AG04450 (cell line): Measurements from ENCODE around the gene CFAP300. TPM values are rescaled to one million over a fixed set of nuclear protein-coding genes. Genes with fewer than 3 reads are reported as not detected.

Experiments
- polyA plus RNA-seq: library from polyadenylated mRNA; depleted of rRNA; stranded (reverse); fragments of >200 nt; gene quantifications from 2 replicates; pipeline ENCODE4 v1.2.3, GENCODE V29; 2011; rRNA removed
- small RNA-seq: library from RNA; depleted of rRNA; stranded (forward); fragments of <200 nt; gene quantifications from one replicate; pipeline ENCODE3, GENCODE V24; 2012; ENCODE audit warnings: low read depth; ENCODE audit not compliant: insufficient read length

The CFAP300 gene
- polyA plus RNA-seq, 1 experiment, result 3.4 TPM

Small RNA genes lying within 50 kb of the gene (small RNA-seq; reads per million reads assigned to genes)
- not detected for gene RNA5SP535

Other genes with a start within 250 kb of the CFAP300 start
- gene CEP126, start 132.4 kb upstream of the CFAP300 start, polyA plus RNA-seq, result 2.2 and 3.7 TPM in 2 replicates
- not detected in 2 replicates for gene ANGPTL5, start 130.9 kb upstream of the CFAP300 start, polyA plus RNA-seq
- gene YAP1, start 63.0 kb downstream of the CFAP300 start, polyA plus RNA-seq, result 117 and 144 TPM in 2 replicates